CD4-positive, alpha-beta T cell (primary cell): ENCODE data around the gene FLT4. TPM values are rescaled to one million over a fixed set of nuclear protein-coding genes. Genes with fewer than 3 reads are reported as not detected.
A peak's percentile ranks its signal among the peaks of the same experiment; 100 is the strongest.
"Not testable (repeated sequence)": the region's sequence is repeated elsewhere in the genome, so short reads cannot be mapped to it uniquely, and the experiment has no call there.

Source experiments
- ATAC-seq: fragments of 200-7000 bp; cut with Tn5 transposase; one replicate; pipeline ENCODE4 v1.10.0; 2022; ENCODE audit warnings: mild to moderate bottlenecking; ENCODE audit not compliant: poor library complexity
- CTCF ChIA-PET: fragments of 350-600 bp; sonication (Branson Sonifier 250); formaldehyde crosslinking; loops from one replicate; lab custom pipeline; 2021; ENCODE audit warnings: antibody characterized with exemption, inconsistent platforms; lab: Charles Lee
- POLR2A ChIA-PET: fragments of 350-600 bp; sonication (Branson Sonifier 250); formaldehyde crosslinking; loops from one replicate; lab custom pipeline; 2021; ENCODE audit warnings: antibody characterized with exemption, inconsistent platforms; lab: Charles Lee
- DNase-seq, 14 experiments: peaks; one replicate each; pipeline ENCODE4 v3.0.0-alpha.2; 2013 to 2020; ENCODE audit warnings: mixed read lengths in 2 of 14
- H3K27ac ChIP-seq, 2 donors: one replicate each; pipeline versions ENCODE4 v1.5.1 to v1.7.0; 2013; ENCODE audit warnings: low read length in 2 of 2, low read depth in 1 of 2, mild to moderate bottlenecking in 1 of 2
- H3K27me3 ChIP-seq, 2 experiments: 1 replicate in 1 of 2; 2 replicates in 1 of 2; pipeline versions ENCODE4 v1.6.1 to v1.7.0; 2013; ENCODE audit warnings: low read length in 2 of 2, control low read depth in 1 of 2, mild to moderate bottlenecking in 1 of 2, moderate library complexity in 1 of 2; ENCODE audit not compliant: insufficient read depth in 2 of 2, control insufficient read depth in 1 of 2
- H3K36me3 ChIP-seq: one replicate; pipeline ENCODE4 v1.6.1; 2013; ENCODE audit warnings: low read length, control low read depth; ENCODE audit not compliant: insufficient read depth
- H3K4me1 ChIP-seq: one replicate; pipeline ENCODE4 v1.6.1; 2013; ENCODE audit warnings: low read length, control low read depth; ENCODE audit not compliant: insufficient read depth
- H3K4me3 ChIP-seq: one replicate; pipeline ENCODE4 v1.5.1; 2013; ENCODE audit warnings: mild to moderate bottlenecking, low read length, moderate library complexity
- H3K9me3 ChIP-seq, 2 experiments: 1 replicate in 1 of 2; 2 replicates in 1 of 2; pipeline versions ENCODE4 v1.6.1 to v1.7.0; 2013; ENCODE audit warnings: low read length in 2 of 2, mild to moderate bottlenecking in 2 of 2, control low read depth in 1 of 2, moderate library complexity in 1 of 2; ENCODE audit not compliant: control insufficient read depth in 1 of 2, insufficient read depth in 1 of 2
- H3K27ac Mint-ChIP-seq: one replicate; pipeline ENCODE4 v1.8.0; 2020; ENCODE audit warnings: mixed read lengths
- H3K27me3 Mint-ChIP-seq: one replicate; pipeline ENCODE4 v1.8.0; 2021; ENCODE audit warnings: mixed read lengths
- H3K36me3 Mint-ChIP-seq: one replicate; pipeline ENCODE4 v1.8.0; 2021; ENCODE audit warnings: low read depth, mixed read lengths
- H3K4me1 Mint-ChIP-seq: one replicate; pipeline ENCODE4 v1.8.0; 2021; ENCODE audit warnings: low read depth, mixed read lengths
- H3K4me3 Mint-ChIP-seq: one replicate; pipeline ENCODE4 v1.8.0; 2020; ENCODE audit warnings: mild to moderate bottlenecking, mixed read lengths
- H3K9me3 Mint-ChIP-seq: one replicate; pipeline ENCODE4 v1.8.0; 2020; ENCODE audit warnings: mixed read lengths
- CTCF ChIP-seq: fragments of 200-600 bp; IDR thresholded peaks from one replicate; pipeline ENCODE4 v1.8.0; 2022; ENCODE audit warnings: antibody characterized with exemption, mild to moderate bottlenecking
- intact Hi-C, 2 experiments: fragments of 100-400 bp; cut with DNase I in 1 of 2; cut with micrococcal nuclease in 1 of 2; formaldehyde crosslinking; loops; one replicate each; pipeline versions ENCODE4 v1.15.1 to v1.9.0; 2023 to 2025; cut with DNase I, micrococcal nuclease
- total RNA-seq, 174 experiments: library from RNA in 2 of 174; stranded (reverse) in 2 of 174; gene quantifications; one replicate each; pipeline ENCODE4 v1.2.3 and lab custom pipeline; 2021 to 2026

Gene FLT4
- total RNA-seq, 2 experiments from 2014 or later, result 2.3 to 2.5 TPM

GRCh38 chr5:180684623-180685161, 35.3 kb upstream of the FLT4 start:
- peaks cover 34% of the 10 kb centered on the region for H3K4me1 ChIP-seq
- H3K27me3 Mint-ChIP-seq, result no peaks in the 10 kb centered on the region
- intact Hi-C loops, result no loop called here

GRCh38 chr5:180683220-180683922, 34.0 kb upstream of the FLT4 start:
- ChIA-PET POLR2A (interaction anchor here (3.1 kb wide), 1 partner anchor 35 kb away, joined by 15 read pairs; no protein-coding TSS in a partner anchor), CTCF (interaction anchor here (1.2 kb wide), 1 partner anchor 35 kb away, joined by 4 read pairs; no protein-coding TSS in a partner anchor)
- Mint-ChIP-seq H3K27ac (peak overlapping the region; percentile 71), H3K4me3 (peak overlapping the region; percentile 67), H3K4me1 (peaks cover 42% of the 10 kb centered on the region), H3K27me3 (no peaks in the 10 kb centered on the region), H3K9me3 (no peaks in the 10 kb centered on the region), H3K36me3 (no peaks in the 10 kb centered on the region)
- Histone ChIP-seq H3K4me3 (no peak overlapping the region), H3K9me3 (no peaks in the 10 kb centered on the region), H3K27ac (no peak overlapping the region), H3K27me3 (no peaks in the 10 kb centered on the region), H3K4me1 (peaks cover 34% of the 10 kb centered on the region), H3K36me3 (no peaks in the 10 kb centered on the region)
- DNase-seq, result peak in 2 of 14 experiments; percentile 30 to 40
- intact Hi-C loops, result loop anchor here in 1 of 2 experiments (2.0 kb wide), 1 partner anchor 35 kb away; no protein-coding TSS in a partner anchor
- ATAC-seq, result no peak
- TF ChIP-seq CTCF, result peak; percentile 23

More at GRCh38 chr5:180684623-180685161, 35.3 kb upstream of the FLT4 start:
- no peak for TF ChIP-seq CTCF
- POLR2A ChIA-PET, result interaction anchor here (1.0 to 3.1 kb wide), 2 partner anchors 10 to 34 kb away, joined by 3 to 15 read pairs; no protein-coding TSS in a partner anchor
- CTCF ChIA-PET, result interaction anchor here (0.5 kb wide), 1 partner anchor 8 kb away, joined by 3 read pairs; no protein-coding TSS in a partner anchor
- peak overlapping the region; percentile 71 for H3K27ac Mint-ChIP-seq
- no peaks in the 10 kb centered on the region for H3K27me3 ChIP-seq
- H3K36me3 Mint-ChIP-seq, result no peaks in the 10 kb centered on the region
- ATAC-seq (peak; percentile 59), DNase-seq (peak in 10 of 14 experiments; percentile 11 to 61 (median 38))
- H3K4me1 Mint-ChIP-seq, result peaks cover 55% of the 10 kb centered on the region
- H3K27ac ChIP-seq, result peak overlapping the region in 1 of 2 donors; percentile 29
- no peaks in the 10 kb centered on the region for H3K36me3 ChIP-seq
- no peak overlapping the region for H3K4me3 ChIP-seq
- H3K9me3 ChIP-seq, result no peaks in the 10 kb centered on the region
- no peaks in the 10 kb centered on the region for H3K9me3 Mint-ChIP-seq
- H3K4me3 Mint-ChIP-seq, result peak overlapping the region; percentile 62

- Histone ChIP-seq H3K27me3 (no peaks in the 10 kb centered on the region), H3K9me3 (no peaks in the 10 kb centered on the region), H3K36me3 (no peaks in the 10 kb centered on the region), H3K27ac (no peak overlapping the region), H3K4me1 (peaks cover 33% of the 10 kb centered on the region), H3K4me3 (no peak overlapping the region)
- intact Hi-C loops, result loop anchor here in 1 of 2 experiments (2.0 kb wide), 1 partner anchor 36 kb away; no protein-coding TSS in a partner anchor
- DNase-seq, result no peak
- Mint-ChIP-seq H3K4me3 (no peak overlapping the region), H3K27me3 (peaks cover 2% of the 10 kb centered on the region), H3K36me3 (no peaks in the 10 kb centered on the region), H3K27ac (peak overlapping the region; percentile 71), H3K4me1 (peaks cover 36% of the 10 kb centered on the region), H3K9me3 (no peaks in the 10 kb centered on the region)
- POLR2A ChIA-PET, result no interaction called here
- no peak for ATAC-seq
- TF ChIP-seq CTCF, result no peak
- CTCF ChIA-PET, result no interaction called here
Measured at GRCh38 chr5:180682560-180682959, 33.2 kb upstream of the FLT4 start.

- H3K4me3 ChIP-seq, H3K36me3 Mint-ChIP-seq, POLR2A ChIA-PET, H3K4me3 Mint-ChIP-seq, H3K27ac ChIP-seq, H3K27ac Mint-ChIP-seq, CTCF ChIA-PET, H3K9me3 ChIP-seq, ATAC-seq, H3K36me3 ChIP-seq, DNase-seq, H3K9me3 Mint-ChIP-seq, H3K27me3 Mint-ChIP-seq, H3K27me3 ChIP-seq: not testable (repeated sequence)
- intact Hi-C loops, result loop anchor here in 1 of 2 experiments (2.0 kb wide), 1 partner anchor 37 kb away; no protein-coding TSS in a partner anchor
- H3K4me1 ChIP-seq, result peaks cover 29% of the 10 kb centered on the region
- H3K4me1 Mint-ChIP-seq, result peaks cover 36% of the 10 kb centered on the region
Measured at GRCh38 chr5:180682008-180682407, 32.6 kb upstream of the FLT4 start.

GRCh38 chr5:180678319-180678718, 28.9 kb upstream of the FLT4 start:
- intact Hi-C loops, H3K9me3 ChIP-seq, CTCF ChIA-PET, DNase-seq, ATAC-seq, H3K27ac ChIP-seq, POLR2A ChIA-PET, H3K4me1 Mint-ChIP-seq, H3K9me3 Mint-ChIP-seq, H3K36me3 ChIP-seq, H3K36me3 Mint-ChIP-seq, H3K27ac Mint-ChIP-seq, H3K27me3 ChIP-seq, H3K4me3 ChIP-seq, H3K4me3 Mint-ChIP-seq: not testable (repeated sequence)
- peaks cover 12% of the 10 kb centered on the region for H3K27me3 Mint-ChIP-seq
- H3K4me1 ChIP-seq, result peaks cover 13% of the 10 kb centered on the region
